C1 segment of cervical spinal cord (tissue), 14 donors: ENCODE results near the gene TXNDC12.

ENCODE experiments used
- DNase-seq, 14 donors: peaks; one replicate each; lab custom pipeline; 2025; lab: John Stamatoyannopoulos, UW

TXNDC12 gene

DNA sequence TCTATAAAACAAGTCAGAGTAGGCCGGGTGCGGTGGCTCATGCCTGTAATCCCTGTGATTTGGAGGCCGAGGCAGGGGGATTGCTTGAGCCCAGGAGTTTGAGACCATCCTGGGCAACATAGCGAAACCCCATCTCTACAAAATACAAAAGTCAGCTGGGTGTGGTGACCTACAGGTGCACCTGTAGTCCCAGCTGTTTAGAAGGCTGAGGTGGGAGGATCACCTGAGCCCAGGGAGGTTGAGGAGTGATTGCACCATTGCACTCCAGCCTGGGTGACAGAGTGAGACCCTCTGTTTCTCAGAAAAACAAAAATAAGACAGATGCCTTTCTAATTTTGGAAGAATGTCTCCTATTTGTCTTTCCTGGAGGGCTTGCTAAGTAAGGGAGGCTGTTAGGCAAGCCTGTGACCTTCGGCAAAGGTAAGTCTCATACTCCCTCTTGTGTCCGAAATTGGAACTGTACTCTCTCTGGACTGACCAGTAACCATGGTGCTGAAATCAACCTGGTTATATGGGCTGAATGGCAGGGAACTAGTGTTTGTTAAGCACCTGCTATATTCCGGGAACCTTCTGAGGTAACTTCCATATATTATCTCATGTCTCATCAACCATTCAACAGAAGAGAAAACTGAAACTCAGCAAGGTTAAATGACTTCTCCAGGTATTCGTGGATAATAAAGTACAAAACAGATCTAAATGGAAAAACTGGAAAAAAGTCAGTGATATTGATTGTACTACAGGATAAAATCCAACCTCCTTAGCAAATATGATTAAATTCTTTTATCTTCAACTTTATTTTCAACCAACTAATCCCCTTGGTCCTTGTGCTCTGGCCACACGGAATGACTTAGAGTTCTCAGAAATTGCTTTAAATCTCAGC is 52.7 kb downstream of the TXNDC12 start:
- peak in 7 of 14 donors; percentile 0 to 24 (median 2) for DNase-seq

- DNase-seq = no peak
These were observed 56.3 kb downstream of the TXNDC12 start for GRCh38 chr1:51998701-51999100.

GRCh38 chr1:51997974-51998382 is 57.0 kb downstream of the TXNDC12 start:
- DNase-seq = no peak

DNA sequence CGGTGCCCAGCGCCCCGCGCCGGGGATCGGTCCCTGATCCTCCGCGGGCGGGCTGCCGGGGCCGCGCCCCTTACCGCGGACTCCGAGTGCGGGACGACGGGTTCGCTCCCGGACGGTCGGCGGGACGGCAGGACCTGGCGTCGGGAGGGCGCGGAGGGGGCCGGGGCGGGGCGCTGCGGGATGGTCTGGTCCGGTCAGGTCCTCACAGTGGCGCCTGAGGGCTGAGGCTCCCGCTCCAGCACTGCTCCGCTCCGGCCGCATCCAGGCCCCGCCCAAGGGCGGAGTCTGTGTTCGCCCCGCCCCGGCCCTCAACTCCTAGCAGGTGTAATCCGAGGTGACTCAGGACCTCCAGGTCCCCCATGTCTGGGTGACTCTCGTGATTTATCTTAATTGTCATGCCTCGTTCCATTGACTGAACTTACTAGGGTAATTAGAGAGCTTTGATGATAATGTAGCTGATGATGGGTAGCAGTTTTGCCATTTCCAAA is 64.5 kb downstream of the TXNDC12 start, which contains the start of gene RAB3B:
Gene RAB3B, minus strand, starts transcription at position 223 of the 488 bp plus-strand sequence. CDS start 13,583 bp downstream, outside the sequence.
- DNase-seq = peak in 1 of 14 donors; percentile 2

GRCh38 chr1:51989582-51990477 is 65.2 kb downstream of the TXNDC12 start:
- no peak for DNase-seq

- no peak for DNase-seq
These were observed 66.7 kb downstream of the TXNDC12 start for GRCh38 chr1:51988254-51988653.

GRCh38 chr1:51986718-51987117 is 68.3 kb downstream of the TXNDC12 start:
- DNase-seq = no peak

GRCh38 chr1:51982161-51982560 is 72.8 kb downstream of the TXNDC12 start:
- no peak for DNase-seq

GRCh38 chr1:51981555-51981954 is 73.4 kb downstream of the TXNDC12 start:
- no peak for DNase-seq

GRCh38 chr1:51978099-51978498 is 76.9 kb downstream of the TXNDC12 start:
- DNase-seq = no peak

DNA sequence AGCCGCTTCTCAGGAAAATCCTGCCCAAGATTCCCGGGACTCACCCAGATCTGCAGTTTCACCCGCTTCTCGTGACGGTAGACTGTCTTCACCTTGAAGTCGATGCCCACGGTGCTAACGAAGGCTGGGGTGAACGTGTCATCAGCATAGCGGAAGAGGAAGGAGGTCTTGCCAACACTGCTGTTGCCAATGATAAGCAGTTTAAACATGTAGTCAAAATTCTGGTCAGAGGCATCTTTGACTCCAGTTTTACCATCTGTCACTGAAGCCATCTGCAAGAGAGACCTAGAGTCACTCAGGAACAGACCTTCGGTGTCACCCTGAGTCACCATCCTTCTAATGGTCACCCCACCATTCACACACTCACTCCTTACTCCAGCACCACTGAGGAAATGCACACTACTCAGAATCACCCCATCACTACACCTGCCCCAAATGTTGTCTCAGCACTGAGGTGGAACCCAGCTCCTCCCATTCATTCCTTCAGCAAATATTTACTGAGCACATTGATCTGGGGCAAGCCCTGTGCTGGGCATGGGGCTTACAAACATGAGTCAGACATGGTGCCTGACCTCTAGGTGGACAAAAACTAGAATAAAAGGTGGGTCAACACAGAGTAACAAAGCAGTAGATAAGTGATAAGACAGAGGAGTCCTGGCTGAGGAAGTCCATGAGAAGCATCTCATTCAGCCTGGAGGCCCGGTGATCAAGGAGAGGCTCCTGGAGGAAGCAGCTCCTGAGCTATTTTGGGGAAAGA is 78.0 kb downstream of the TXNDC12 start:
- no peak for DNase-seq

- DNase-seq = no peak
These were observed 81.2 kb downstream of the TXNDC12 start for GRCh38 chr1:51973587-51974474.
